GM04504 (cell line): ENCODE measurements around the gene FOXD3.
"Not testable (repeated sequence)": the region's sequence is repeated elsewhere in the genome, so short reads cannot be mapped to it uniquely, and the experiment has no call there.

ENCODE experiments used
- DNase-seq: peaks from one replicate; pipeline ENCODE4 v3.0.0-alpha.2; 2012; ENCODE audit warnings: low read depth

FOXD3 gene

DNA sequence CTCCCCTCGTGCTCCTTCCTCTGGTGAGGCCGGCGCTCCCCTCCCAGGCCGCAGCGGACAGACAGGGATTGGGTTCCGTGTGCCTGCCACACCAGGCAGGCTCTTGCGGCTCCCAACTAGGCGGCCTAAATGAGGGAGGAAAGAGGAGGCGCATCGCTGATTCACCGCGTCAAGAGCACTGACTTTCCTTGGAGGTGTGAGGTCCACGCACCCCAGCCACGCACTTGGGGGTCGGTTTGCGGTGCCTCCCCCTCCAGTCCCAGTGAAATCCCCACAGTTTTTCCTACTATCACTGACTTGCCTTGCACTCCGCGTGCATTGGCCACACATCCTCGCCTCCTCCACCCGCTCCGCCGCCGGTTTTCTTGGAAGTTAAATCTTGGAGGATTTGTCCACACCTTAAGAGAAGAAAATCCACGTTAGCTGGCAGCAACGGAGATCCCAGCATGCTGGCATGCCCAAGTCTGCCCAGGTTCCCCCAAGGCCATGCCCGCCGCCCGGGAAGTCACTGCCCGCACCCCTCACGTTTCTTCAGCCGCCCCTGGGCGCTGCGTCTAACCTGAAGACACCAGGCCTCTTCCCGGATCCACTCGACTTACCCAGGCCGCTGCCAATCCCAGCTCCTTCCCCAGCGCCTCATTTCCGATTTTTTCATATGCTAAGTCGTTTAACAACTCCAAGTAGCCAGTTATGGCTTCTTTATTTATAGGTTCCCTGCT lies 1.1 kb upstream of the FOXD3 start:
- no peak for DNase-seq

DNA sequence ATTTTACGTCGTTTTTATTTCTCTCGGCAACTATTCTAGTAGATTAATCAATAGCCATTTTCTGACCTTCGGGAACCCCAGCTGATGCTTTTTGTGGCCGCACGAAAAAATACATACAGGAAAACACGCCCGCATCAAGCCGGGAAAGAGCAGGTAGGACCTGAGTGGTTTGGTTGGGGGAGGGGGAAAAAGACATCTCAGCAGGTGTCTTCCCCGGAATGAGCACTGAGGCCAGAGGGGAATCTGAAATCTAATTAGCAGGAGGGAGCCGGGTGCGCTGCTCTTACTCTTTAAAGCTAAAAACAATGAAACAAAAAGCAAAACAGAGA lies 618 bp upstream of the FOXD3 start:
- DNase-seq = no peak

DNA sequence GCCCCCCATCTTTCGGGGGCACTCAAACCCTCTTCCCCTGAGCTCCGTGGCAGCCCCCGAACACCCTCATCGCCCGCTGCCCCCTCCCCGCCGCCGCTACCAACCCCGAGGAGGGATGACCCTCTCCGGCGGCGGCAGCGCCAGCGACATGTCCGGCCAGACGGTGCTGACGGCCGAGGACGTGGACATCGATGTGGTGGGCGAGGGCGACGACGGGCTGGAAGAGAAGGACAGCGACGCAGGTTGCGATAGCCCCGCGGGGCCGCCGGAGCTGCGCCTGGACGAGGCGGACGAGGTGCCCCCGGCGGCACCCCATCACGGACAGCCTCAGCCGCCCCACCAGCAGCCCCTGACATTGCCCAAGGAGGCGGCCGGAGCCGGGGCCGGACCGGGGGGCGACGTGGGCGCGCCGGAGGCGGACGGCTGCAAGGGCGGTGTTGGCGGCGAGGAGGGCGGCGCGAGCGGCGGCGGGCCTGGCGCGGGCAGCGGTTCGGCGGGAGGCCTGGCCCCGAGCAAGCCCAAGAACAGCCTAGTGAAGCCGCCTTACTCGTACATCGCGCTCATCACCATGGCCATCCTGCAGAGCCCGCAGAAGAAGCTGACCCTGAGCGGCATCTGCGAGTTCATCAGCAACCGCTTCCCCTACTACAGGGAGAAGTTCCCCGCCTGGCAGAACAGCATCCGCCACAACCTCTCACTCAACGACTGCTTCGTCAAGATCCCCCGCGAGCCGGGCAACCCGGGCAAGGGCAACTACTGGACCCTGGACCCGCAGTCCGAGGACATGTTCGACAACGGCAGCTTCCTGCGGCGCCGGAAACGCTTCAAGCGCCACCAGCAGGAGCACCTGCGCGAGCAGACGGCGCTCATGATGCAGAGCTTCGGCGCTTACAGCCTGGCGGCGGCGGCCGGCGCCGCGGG lies 837 bp downstream of the FOXD3 start:
- no peak for DNase-seq

DNA sequence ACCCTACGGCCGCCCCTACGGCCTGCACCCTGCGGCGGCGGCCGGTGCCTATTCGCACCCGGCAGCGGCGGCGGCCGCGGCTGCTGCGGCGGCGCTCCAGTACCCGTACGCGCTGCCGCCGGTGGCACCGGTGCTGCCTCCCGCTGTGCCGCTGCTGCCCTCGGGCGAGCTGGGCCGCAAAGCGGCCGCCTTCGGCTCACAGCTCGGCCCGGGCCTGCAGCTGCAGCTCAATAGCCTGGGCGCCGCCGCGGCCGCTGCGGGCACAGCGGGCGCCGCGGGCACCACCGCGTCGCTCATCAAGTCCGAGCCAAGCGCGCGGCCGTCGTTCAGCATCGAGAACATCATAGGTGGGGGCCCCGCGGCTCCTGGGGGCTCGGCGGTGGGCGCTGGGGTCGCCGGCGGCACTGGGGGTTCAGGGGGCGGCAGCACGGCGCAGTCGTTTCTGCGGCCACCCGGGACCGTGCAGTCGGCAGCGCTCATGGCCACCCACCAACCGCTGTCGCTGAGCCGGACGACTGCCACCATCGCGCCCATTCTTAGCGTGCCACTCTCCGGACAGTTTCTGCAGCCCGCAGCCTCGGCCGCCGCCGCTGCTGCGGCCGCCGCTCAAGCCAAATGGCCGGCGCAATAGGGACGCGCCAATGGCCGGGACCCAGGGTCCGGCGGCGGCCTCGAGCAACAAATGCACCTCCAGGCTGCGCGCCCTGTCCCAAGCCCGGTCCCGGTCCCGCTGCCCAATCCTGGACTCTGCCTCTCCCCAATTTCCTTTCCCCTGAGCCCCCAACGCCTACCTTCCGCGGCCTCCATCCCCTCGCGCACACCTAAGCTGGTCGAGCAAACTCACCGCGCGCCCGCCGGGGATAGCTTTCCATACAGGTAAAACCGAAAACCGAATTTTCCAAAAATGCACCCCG lies 1.8 kb downstream of the FOXD3 start:
- no peak for DNase-seq

DNA sequence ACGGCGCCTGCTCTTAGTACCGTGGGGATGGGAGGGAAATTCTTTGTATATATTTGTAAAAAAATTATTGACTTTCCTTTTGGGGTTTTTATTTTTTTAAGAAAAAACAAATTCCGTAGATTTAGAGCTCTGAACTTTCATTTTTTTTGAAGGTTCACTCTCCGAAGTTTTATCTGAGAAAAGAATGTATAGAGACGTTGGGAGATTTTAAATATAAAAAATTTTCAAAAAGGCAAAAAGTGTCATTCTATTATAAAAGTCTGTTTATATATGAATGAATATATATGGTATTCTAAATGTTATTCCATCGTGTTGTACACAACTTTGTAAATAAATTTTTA lies 2.4 kb downstream of the FOXD3 start:
- no peak for DNase-seq

DNA sequence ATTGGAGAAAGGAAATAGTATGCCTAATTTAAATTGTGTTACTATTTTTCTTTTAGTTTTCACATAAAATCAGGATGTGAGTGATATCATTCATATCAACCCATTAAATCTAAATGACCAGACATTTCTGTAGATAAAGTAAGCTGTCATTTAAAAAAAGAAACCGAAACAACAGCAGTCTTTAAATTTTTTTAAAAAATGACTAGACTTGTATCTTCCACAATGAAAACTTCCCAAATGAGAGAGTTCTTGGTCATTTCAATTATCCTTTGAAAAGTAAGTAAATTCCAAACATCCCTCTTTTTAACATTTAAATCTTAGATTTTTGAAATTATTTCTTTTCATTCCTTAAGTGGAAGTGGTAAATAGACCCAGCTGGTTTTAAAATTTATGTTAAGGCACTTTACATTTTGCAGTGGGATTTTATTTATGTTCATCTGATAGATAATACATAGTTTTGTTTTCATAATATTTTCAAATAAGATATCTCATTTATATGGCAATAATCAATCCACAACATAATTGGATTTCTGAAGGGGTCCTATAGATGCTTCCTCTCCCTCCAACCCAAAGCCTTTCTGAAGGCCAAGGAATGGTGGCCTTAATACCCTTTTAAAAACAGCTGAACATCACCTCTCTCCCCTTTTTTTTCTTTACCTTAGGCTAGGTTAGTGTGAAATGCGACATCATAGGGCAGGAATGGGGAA lies 3.1 kb downstream of the FOXD3 start:
- DNase-seq = no peak

DNA sequence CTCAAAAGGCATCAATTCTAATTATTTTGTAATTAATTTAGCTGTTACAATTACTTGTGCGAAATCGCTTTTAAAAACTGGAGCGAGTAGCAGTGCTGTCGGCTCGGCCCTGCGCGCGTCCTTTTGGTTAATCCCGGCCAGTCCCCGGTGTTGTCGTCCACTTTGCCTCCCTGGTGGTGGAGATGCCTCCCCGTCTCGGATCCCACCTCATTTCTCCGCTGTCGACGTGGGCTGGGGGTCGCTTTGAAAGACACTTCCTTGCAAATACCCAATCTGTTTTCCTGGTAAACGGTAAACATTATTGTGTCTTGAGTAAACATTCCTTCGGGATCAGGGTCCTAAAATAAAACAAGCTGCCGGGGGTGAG lies 3.7 kb downstream of the FOXD3 start:
- DNase-seq = no peak

DNA sequence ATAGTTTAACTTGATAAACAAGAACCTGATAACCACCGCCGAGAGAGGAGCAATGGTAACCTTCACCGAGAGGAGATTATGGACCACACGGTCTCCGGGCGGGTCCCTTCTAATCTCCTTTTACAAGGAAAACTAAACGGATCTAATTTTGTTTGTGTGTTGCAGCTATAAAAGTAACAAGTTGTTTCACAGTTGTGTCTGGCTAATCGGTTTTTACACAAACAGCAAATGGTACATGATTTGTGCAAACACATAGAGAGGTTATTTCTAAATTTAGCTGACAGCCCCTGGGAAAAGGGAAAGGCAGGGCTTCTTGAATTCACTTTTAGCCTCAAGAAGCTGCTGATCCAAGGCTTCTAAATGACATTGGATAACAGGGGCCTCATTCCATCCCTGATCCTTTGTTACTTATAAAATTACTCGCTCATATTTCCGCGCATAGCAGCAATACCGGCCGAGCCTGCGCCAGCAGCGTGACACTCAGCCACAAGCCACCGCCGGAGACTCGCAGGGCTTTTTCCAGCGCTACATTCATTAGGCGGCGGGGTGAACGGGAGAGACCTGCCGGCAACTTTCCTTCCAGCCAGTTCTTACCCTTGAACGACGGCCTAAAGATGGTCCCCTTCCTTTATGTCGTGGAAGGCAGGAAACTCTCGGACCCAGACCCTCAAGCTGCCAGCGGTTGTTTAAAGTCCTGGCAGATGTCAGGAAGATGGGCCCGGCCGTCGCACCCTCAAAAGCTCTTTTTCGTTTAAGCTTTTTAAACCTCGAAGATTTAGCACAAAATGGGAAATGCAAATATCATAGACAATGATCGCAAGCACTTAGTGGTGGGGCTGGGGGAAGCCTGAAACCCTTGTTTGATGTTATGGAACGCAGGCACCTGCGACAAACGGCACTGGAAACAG lies 4.4 kb downstream of the FOXD3 start:
- DNase-seq = no peak

DNA sequence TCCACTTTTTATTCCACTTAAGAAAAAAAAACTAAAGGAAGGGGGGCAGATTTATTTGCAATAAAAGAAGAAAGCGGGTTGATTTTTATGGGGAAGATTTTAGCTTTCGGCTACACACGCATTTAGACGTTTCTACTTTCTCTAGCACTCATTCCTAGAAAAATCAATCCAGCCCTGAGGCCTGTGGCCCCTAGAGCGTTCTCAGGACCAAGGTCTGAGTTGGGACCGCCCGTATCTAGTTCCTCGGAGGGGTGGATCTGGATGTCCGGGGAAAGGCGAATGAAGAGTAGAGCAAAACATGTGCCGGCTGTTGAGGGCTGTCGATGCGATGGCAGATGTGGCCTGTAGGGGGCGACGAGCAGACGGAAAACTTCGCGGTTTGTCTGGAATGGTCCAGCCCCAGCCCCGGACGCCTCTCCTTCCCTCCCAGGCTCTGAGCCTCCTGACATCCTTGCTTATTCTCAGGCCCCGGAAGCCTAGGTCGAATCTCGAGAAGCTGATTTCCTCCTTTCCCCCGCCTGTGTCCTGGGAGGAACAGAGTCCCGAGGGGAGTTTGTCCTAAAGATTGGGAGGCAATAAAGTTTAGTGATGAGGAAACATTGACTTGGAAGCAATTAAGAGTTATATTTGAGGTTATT lies 5.2 kb downstream of the FOXD3 start:
- no peak for DNase-seq

DNA sequence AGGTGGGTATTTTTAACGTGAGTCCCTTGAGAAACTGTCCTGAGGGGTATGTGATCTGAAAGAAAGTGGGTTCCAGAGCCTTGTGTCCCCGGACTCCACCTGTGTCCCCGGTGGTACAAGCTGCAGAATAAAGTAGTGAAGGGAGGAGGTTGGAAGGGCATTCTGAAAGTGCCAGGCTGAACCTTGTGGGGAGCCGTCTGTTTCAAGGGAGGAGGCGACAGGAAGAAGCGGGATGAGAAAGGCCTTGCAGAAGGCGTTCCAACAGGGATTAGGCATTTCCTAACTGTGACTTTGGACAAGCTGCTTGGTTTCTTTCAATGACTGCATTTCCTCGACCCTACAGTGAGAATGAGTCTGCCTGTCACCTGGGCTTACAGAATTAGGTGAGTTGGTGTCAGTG lies 5.8 kb downstream of the FOXD3 start:
- DNase-seq = no peak

DNA sequence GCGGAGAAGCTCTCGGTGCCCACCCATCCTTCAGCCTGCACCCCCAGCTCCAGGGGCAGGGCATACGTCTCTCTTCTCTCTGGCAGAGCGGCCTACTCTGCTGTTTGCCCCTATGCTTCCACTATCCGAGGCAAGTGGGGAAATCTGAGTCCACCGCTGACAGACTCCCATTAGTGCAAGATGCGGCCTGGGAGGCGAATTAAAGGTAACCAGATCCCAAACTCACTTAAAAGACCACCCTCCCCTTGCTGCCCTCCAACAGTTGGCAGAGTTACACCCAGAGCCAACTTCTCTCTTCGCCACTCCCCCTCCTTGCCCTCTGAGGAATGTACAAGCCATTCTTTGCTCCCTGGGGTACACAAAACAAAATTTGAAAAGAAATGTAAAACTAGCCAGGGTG lies 6.4 kb downstream of the FOXD3 start:
- no peak for DNase-seq

DNA sequence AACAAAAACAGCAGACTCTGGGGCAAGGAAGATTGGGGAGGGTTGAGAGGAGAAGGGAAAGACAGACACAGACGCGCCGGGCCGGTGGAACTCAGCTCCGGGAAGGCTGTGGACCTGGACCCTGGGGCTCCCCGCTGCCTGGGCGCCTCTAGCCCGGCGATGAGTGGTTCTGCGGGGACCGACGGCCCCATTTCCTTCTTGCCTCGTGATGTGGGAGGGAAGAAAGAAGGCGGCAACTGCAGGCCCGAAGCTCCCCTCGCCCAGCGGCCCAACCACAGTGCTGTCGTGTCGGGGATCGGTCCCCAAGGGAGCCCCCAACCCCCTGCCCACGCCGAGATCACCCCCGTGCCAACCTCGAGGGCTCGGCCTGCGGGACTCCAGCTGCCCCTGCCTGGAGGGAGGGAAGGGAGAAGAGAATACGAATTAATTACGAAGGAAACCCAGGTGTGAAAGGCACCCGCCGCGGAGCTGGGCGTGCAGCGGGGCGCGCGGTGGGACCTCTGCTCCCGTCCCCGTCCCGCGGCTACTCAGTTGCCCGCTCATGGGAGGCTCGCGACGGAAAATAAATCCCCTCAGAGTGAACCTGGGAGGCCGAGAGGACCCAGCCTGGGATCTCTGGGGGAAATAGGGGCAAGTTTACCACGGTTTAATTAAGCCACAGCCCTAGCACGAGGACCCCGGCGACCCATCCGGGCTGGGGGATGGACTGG lies 7.4 kb downstream of the FOXD3 start:
- DNase-seq = no peak

DNA sequence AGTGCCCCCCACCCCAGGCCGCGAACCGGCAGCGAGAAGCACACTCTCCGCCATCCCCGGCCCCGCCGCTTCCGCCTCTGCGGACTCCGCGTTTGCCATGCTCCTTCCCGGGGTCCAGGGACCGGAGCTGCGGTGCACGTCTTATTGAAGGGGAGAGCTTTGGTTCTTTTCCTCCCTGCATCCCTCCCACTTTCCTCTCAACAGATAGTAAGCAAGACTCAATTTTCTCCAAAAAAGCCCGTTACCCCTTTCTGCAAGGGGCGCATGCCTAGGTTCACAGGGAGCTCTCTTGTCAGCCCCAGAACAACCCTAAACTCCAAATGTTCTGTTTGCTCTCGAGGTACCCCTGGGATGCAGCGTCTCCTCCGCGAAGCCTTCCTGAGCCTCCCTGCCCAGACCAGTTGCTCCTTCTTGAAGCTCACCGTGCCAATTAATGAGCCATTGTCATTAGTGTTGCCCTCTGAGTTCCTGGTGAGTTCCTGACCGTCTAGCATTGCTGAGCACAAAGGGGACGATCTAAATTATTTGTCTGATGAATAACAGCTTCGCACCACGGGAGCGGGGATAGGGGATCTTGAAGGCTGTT lies 8.1 kb downstream of the FOXD3 start:
- no peak for DNase-seq

DNA sequence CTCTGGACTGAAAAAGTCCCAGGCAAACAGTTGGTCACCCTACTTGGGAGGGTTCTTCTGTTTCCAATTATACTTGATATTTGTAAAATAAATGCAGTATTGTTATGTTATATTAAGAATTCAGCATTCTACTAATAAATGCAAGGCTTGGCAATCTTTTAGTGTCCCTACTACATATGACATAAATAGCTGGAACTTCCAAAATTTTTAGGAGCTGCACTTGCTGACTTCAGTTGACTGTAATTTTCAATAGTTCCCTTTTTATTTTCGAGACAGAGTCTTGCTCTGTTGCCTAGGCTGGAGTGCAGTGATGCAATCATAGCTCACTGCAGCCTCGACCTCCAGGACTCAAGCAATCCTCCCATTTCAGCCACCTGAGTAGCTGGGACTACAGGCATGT lies 20.0 kb downstream of the FOXD3 start:
- DNase-seq = no peak

DNA sequence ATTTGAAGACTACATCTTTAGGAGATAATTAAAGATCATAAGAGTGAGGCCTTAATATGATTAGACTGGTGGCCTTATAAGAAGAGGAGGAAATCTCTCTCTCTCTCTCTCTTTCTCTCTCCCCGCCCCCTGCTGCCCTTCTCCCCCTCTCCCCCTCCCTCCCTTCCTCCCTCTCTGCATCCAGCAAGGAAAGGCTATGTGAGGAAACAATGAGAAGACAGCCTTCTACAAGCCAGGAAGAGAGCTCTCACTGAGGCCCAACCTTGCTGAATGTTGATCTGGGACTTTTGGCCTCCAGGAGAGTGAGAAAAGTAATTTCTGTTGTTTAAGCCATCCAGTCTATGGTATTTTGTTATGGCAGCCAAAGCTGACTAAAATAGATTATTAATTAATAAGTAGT lies 21.6 kb downstream of the FOXD3 start:
- DNase-seq = no peak

DNA sequence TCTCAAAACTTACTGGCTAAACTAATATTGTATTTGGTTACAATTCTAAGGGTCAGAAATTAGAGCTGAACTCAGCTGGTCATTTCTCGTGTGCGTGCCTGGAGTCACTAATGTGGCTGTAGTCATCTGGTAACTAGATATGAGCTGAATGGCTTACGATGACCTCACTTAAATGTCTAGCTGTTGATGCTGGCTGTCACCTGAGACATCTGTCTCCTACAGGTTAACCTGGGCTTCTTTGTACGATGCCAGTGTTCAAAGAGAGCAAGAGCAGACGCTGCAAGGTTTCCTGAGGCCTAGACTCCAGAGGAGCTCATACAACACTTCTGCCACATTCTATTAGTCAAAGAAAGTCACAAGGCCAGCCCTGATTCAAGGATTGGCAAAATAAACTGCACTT lies 28.0 kb downstream of the FOXD3 start:
- DNase-seq = no peak

DNA sequence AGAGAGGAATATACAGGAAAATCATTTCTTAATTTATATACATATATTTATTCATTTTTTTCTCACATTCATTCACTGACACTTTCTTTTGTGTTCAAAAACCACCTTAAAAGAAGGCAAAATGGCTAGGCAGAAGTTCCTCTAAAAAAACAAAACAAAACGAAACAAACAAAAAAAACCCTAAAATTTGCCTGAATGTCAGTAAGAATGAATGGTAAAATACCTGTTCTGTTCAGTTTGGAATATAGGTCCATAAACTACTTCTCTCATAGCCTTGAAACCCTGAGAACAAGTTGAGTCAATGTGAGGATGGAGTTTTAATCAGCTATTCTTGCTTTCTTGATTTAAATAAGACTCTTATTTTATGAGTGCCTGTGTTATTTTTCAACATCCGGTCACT lies 30.4 kb downstream of the FOXD3 start:
- no peak for DNase-seq

DNA sequence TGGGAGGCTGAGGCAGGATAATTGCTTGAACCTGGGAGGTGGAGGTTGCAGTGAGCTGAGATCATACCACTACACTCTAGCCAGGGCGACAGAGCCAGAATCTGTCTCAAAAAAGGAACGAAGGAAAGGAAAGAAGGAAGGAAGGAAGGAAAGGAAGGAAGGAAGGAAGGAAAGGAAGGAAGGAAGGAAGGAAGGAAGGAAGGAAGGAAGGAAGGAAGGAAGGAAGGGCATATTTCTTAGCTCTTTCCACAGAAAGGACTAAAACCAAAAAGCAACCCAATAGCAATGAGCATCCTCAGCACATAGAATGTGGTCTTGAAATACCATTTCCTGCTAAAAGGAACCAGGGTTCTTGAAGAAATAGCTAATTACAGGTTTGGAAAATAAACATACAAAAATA lies 33.9 kb downstream of the FOXD3 start:
- DNase-seq = not testable (repeated sequence)

DNA sequence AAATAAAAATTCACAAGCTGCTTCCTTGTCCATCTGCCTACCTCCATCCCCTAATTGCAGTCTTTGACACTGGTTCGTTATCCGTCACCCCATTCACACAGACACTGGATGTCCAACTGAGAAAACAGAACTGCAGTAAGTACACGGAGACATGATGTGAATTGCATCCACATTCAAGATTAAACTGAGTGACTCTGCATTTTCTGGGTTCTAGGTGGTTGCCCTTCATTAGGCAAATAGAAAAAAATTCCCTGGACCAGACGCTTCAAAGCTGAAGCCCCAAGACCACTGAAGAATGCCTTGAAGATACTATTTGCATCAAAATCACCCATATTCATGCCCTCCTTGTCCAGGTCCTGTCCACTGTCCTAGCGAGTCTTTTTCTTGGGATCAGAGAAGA lies 37.2 kb downstream of the FOXD3 start:
- DNase-seq = no peak

DNA sequence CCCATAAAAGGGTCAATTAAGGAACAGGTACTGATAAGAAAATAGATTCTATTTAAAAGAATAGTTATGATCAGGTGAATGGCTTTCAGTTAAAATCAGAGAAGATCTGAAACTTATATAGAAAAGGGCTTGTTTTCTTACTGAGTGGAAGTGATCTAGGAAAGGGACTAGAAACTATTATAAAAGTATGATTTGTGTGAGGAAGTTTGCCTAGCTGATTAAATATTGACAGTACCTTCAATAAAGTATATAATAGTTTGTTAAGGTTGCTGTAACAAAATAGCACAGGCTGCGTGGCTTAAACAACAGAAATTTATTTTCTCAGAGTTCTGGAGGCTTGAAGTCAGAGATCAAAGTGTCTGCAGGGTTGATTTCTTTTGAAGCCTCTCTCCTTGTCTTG lies 39.7 kb downstream of the FOXD3 start:
- no peak for DNase-seq
